Measurements from ENCODE around the gene CCN5. TPM values are rescaled to one million over a fixed set of nuclear protein-coding genes. Genes with fewer than 3 reads are reported as not detected.

Gene CCN5
- total and polyA plus RNA-seq, 9 donors, result 47.4 to 296 (median 183) TPM

- Histone ChIP-seq H3K4me3 (no peak overlapping the region), H3K9me3 (no peaks in the 10 kb centered on the region), H3K4me1 (ENCODE audit: insufficient read depth) (no peaks in the 10 kb centered on the region), H3K36me3 (no peaks in the 10 kb centered on the region), H3K27me3 (no peaks in the 10 kb centered on the region), H3K27ac (no peak overlapping the region)
- DNase-seq, result no peak
- no peak for TF ChIP-seq POLR2A (IDR thresholded peaks at IDR 0.05)
- 39 to 42% (median 41%) methylated on average over 4 of the region's 4 CpGs for WGBS, 3 donors
- intact Hi-C loops (cut with DNase I), result no loop called here
These were observed 49.9 kb downstream of the CCN5 start for GRCh38 chr20:44765091-44765490.

DNA sequence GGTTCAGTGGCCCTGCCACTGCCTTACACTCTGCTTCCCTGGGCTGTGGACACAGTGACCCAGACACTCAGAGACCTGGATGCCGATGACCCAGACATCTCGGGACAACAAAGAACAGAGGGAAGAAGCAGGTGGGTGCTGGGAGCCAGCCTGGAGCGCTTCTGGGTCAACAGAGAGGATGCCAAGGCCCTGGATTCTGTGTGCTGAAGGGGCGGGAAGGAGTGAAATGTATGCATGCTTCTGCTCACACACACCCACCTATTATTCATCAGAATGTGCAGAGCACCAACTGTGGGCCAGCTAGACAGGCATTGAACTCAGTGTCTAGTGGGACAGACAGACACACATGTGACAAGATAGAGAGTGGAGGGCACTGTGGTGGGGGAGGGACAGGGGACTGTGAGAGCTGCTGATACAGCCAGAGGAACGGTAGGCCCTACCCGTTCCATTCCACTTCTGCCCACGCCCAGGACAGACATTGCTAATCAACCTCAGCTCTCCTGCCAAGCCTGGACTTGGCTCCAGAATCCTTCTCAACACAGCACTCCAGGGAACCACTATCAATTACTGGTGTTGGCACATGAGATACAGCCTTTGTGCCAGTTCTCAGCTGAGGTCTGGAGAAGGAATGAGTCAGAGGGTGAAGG is 50.7 kb downstream of the CCN5 start:
- intact Hi-C loops (cut with DNase I), result no loop called here
- Histone ChIP-seq H3K27me3 (no peaks in the 10 kb centered on the region), H3K4me3 (no peak overlapping the region), H3K4me1 (ENCODE audit: insufficient read depth) (no peaks in the 10 kb centered on the region), H3K9me3 (no peaks in the 10 kb centered on the region), H3K27ac (no peak overlapping the region), H3K36me3 (no peaks in the 10 kb centered on the region)
- TF ChIP-seq, protein P1, sequence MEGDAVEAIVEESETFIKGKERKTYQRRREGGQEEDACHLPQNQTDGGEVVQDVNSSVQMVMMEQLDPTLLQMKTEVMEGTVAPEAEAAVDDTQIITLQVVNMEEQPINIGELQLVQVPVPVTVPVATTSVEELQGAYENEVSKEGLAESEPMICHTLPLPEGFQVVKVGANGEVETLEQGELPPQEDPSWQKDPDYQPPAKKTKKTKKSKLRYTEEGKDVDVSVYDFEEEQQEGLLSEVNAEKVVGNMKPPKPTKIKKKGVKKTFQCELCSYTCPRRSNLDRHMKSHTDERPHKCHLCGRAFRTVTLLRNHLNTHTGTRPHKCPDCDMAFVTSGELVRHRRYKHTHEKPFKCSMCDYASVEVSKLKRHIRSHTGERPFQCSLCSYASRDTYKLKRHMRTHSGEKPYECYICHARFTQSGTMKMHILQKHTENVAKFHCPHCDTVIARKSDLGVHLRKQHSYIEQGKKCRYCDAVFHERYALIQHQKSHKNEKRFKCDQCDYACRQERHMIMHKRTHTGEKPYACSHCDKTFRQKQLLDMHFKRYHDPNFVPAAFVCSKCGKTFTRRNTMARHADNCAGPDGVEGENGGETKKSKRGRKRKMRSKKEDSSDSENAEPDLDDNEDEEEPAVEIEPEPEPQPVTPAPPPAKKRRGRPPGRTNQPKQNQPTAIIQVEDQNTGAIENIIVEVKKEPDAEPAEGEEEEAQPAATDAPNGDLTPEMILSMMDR (IDR thresholded peaks at IDR 0.05), result no peak
- TF ChIP-seq EP300 (IDR thresholded peaks at IDR 0.05) (no peak), POLR2A (IDR thresholded peaks at IDR 0.05) (no peak)
- 43 to 55% (median 52%) methylated on average over 7 of the region's 7 CpGs for WGBS, 3 donors
- no peak for DNase-seq

GRCh38 chr20:44768256-44768655 is 53.1 kb downstream of the CCN5 start:
- H3K27me3 ChIP-seq, result no peaks in the 10 kb centered on the region

DNA sequence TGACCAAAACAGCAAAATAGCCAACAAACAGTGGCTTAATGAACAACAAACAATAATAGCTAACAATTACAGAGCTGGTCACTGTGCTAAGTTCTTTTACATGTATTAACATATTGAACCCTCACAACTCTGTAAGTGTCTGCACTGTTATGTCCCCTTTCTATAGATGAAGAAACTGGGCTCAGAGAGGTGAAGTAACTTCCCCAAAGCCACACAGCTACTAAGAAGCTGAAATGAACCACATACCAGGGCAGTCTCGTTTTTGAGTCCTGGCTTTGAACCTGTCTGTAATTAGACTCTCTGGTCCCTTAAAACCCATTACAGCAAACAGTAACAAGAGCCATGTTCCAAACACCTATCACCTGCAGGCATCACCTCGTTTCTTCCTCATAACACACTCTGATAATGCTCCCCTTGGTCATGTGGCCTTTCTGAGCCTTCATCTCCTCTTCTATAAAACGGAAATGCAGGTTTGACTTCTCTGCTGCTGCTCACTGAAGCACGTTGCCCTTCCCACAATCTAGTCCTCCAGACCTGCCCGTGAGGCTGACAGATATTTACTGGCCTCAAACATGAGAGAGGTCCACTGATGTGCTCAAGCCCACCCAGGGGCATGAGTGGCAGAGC is 53.8 kb downstream of the CCN5 start:
- 36 to 56% (median 40%) methylated on average over 5 of the region's 5 CpGs for WGBS, 3 donors
- TF ChIP-seq POLR2A (IDR thresholded peaks at IDR 0.05), result no peak
- no peak for DNase-seq

More at GRCh38 chr20:44768256-44768655, 53.1 kb downstream of the CCN5 start:
- Histone ChIP-seq H3K4me1 (ENCODE audit: insufficient read depth) (no peaks in the 10 kb centered on the region), H3K4me3 (no peak overlapping the region), H3K9me3 (no peaks in the 10 kb centered on the region), H3K36me3 (no peaks in the 10 kb centered on the region), H3K27ac (no peak overlapping the region)
- no peak for DNase-seq
- intact Hi-C loops (cut with DNase I), result no loop called here
- 88 to 89% (median 88%) methylated on average over 8 of the region's 8 CpGs for WGBS, 3 donors
- TF ChIP-seq POLR2A (IDR thresholded peaks at IDR 0.05) (no peak), EP300 (IDR thresholded peaks at IDR 0.05) (no peak)
- TF ChIP-seq, protein P1 (IDR thresholded peaks at IDR 0.05), result no peak

GRCh38 chr20:44769481-44769863 is 54.3 kb downstream of the CCN5 start:
- no peak overlapping the region for H3K27ac ChIP-seq
- TF ChIP-seq, protein P1 (IDR thresholded peaks at IDR 0.05), result no peak
- TF ChIP-seq POLR2A (IDR thresholded peaks at IDR 0.05) (no peak), EP300 (IDR thresholded peaks at IDR 0.05) (no peak)
- no peak for DNase-seq
- no peaks in the 10 kb centered on the region for H3K36me3 ChIP-seq
- no peak overlapping the region for H3K4me3 ChIP-seq
- H3K27me3 ChIP-seq, result no peaks in the 10 kb centered on the region
- WGBS, 3 donors, result 21 to 41% (median 28%) methylated on average over 5 of the region's 5 CpGs
- H3K4me1 ChIP-seq (ENCODE audit: insufficient read depth), result no peaks in the 10 kb centered on the region
- no peaks in the 10 kb centered on the region for H3K9me3 ChIP-seq
- intact Hi-C loops (cut with DNase I), result no loop called here

More for the DNA sequence above, 53.8 kb downstream of the CCN5 start:
- Histone ChIP-seq H3K4me3 (no peak overlapping the region), H3K36me3 (no peaks in the 10 kb centered on the region), H3K27ac (no peak overlapping the region), H3K27me3 (no peaks in the 10 kb centered on the region), H3K4me1 (ENCODE audit: insufficient read depth) (no peaks in the 10 kb centered on the region), H3K9me3 (no peaks in the 10 kb centered on the region)
- intact Hi-C loops (cut with DNase I), result no loop called here

All from ovary (tissue), 9 donors.